ENCODE measurements around the gene ADAMTS17. TPM values are rescaled to one million over a fixed set of nuclear protein-coding genes. Genes with fewer than 3 reads are reported as not detected.
A peak's percentile ranks its signal among the peaks of the same experiment; 100 is the strongest.

ADAMTS17 gene
- total RNA-seq, 2 donors from 2014 or later = 4.0 to 6.8 TPM

DNA sequence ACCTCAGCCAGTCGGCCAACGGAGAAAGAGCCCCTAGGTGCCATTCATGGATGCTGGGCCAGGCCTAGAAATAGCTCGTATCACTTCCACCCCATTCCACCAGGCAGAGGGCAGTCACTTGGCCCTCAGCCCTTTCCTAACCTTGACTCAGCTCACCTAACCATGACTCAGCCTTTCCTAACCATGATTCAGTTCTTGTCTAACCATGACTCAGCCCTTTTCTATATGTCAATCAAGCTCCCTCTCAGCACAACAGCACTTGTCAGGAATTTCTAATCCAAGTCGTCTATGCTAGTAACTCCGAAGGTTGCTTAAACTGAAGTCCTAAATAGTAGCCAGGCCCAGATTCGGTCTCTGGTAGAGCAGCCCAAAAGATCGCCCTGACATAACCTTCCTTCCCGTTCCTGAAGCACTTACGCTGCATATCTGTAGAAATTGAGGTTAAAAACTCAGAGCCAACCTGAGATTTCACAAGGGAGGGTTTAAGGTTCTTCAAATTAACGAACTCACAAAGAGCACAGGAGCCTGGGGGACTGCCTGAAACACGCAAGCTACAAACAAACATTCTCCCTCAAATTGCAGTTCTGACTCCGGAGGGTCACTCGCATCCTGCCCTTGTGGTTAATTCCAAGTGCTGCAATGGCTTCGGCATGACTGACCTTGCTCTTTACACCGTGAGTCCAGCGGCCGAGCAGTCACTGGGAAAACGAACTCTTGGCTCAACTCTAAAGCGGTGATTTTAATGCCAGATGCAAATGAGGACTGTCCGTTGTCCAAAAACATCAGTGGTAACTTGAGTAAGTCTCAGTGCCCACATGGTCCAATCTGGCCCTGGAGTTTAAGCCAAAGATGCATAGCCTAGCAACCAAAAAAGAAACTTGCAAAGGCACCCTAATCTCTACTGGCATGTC, 99.9 kb downstream of the ADAMTS17 start:
- DNase-seq (ENCODE audit: low spot score) = no peak
- intact Hi-C loops (cut with DNase I) = no loop called here

DNA sequence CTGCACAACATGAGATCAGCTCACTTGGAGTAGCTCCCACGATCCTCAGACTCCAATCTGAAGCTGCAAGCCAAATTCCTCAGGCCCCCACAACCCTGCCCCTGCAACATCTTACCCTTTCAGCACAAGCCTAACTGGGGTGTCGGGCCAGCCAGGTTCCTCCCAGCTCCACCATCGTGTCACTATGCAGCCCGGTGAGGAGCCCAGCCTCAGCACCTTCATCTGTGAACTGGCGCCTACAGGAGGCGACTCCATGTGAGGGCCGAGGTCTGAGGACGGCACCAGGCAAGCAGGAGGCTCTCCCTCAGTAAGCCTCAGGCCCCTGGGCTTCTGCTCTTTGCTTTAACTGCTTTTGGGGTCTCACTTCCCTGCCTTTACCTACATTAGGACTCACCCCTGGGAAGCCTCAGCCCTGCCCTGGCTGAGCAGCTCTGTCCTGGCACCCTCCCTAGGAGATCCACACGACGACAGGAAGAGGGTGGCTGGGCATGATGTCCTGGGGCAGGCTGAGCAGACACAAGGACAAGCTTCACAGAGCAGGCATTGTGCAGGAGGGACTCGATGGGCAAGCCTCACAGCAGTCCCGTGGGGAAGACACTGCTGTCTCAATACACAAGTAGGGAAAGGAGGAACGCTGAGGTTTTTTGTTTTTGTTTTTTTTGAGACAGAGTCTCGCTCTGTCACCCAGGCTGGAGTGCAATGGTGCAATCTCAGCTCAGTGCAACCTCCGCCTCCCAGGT, 104.6 kb downstream of the ADAMTS17 start:
- DNase-seq (ENCODE audit: low spot score) = no peak
- intact Hi-C loops (cut with DNase I) = no loop called here

DNA sequence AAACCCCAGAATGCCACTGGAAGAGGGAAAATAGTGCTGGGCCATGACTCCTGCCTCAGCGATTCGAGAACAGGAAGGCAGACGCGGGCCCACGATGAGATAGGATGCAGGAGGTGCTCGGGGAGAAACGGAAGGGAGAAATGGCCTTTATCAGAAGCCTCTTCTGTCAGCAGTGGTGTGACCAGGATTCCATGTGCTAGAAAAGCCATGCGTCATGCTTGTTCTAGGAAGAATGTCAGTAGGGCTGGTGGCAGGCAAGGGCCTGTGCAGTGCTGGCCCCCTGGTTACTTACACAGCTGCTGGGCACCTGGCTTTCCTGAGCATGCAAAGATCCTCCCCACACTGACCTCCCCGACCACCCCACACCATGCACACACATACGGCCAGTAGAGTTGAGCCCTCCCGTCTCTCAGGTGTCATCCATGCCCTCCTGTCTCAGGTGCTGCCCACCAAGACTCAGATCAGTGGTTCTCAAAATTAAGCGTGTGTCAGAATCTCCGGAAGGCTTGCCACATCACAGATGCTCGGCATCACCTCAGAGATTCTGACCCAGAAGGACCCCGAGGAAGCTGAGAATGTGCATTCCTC, 106.7 kb downstream of the ADAMTS17 start:
- no peak for DNase-seq (ENCODE audit: low spot score)
- intact Hi-C loops (cut with DNase I) = no loop called here

DNA sequence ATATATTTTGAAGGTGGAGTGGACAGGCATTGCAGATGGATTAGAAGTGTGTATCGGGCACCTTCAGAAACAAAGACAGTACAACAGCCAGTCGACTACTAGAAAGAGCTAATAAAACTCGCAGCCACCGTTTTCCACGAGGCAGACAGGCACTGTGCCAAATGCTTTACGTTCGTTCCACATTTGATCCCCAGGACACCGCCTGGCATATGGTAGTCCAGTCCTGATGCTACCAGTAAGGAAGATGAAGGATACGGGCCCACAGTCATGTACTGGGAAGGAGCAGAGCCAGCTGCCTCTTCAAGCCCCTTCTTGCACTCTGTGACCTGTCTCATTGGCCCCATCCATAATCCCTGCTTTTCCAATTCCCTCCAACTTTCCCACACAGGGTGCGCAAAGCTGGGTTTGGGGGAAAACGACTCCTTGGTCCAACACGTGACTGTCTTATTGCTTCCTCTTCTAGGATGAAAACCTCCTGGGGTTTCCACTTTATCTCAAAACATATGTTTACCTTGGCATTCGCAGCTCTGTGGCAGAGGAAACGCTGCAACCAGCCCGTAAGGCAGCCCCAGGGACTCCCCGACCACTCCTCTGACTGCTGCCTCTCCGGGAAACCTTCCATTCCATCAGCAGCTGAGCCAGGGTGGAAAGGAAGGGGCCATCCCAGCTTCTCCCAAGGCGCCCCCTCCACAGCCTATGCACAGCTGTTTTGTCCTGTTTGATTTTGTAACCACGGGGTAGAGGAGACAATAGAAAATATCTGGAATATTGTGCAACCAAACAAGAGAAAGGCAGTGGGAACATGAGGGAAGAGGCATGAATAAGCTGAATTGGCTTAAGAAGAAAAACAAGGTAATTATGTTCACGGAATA, 107.4 kb downstream of the ADAMTS17 start:
- no peak for DNase-seq (ENCODE audit: low spot score)
- intact Hi-C loops (cut with DNase I) = no loop called here

DNA sequence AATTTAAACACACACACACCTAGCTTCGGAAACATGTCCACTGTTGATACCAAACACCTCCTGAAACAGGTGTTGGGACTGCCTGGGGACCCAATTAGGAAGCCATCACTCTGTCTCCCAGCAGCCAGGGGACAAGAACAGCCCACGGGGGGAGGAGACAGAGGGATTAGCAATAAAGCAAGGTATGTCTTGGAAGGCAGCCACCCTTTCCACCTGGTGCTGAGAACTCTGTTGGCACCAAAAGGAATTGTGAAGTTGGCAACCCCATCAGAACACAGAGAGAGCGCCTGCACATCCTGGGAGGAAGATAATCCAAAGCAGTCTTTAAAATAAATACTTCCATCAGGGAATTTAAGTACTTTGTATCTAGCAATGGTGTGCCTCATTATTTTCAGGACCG, 111.0 kb downstream of the ADAMTS17 start:
- peak; percentile 5 for DNase-seq (ENCODE audit: low spot score)

DNA sequence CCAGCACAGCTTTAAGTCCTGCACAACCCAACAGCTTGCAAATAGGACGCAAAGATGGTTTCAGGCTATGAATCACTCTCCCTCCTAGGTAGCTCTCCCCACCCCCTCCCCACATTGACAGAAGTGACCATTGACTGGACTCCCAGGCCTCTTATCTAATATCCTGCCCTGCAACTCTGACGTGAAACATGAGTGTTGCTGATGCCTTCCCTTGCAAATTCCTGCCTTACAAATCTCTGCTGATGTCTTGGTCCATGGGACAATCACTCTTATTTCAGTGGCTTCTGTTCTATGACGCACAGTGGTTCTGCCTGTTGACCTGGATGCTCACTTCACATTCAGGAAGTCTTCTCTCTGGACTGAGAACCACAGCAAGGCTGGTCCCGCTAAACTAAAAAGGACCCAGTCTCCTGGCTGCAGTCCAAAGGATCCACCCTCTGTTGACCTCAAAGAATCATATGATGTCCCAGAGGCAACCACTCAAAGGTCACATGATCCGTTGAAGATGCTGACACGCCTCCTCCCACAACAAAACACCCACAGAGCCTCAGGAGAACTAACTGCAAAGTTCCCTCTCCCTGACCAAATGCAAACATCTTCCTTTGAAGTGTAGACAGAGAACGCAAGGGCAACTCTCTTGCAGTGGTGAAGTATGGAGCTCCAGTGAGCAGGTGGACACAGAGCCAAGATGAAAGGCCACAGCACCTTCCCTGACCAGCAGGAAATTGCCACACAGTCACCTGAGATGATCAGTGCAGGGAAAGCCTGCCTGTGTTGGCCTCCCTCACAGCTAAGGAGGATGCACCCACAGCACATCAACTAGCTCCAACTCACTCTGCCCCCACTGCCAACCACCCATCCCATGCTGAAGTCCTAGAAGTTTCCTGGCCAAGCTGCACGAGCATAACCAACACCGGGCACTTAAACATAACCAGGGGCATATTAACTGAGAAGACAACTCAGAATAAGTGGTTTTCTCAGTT, 112.3 kb downstream of the ADAMTS17 start:
- intact Hi-C loops (cut with DNase I) = loop anchor here in 1 of 2 donors (10.0 kb wide), 1 partner anchor 65 kb away; no protein-coding TSS in a partner anchor
- peak; percentile 58 for DNase-seq (ENCODE audit: low spot score)

More for the DNA sequence above, 111.0 kb downstream of the ADAMTS17 start:
- intact Hi-C loops (cut with DNase I) = no loop called here

DNA sequence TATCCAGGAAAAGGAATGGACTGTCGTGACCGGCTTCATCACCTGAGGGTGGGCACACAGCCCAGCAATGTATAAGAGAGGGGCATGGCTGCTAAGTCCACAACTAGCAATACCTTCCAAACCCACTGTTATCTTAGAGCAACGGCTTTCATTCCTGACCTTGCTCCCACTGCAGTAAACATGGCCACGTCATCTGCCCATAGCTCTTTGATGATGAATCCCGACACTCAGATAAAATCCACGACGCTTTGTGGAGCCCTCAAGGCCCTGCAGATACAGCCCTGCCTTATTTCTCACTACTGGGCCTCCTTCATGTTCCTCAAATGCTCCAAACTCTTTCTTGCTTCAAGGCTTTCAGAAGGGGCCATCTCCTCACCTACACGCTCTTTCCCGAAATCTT, 114.0 kb downstream of the ADAMTS17 start:
- intact Hi-C loops (cut with DNase I) = loop anchor here in 1 of 2 donors (10.0 kb wide), 1 partner anchor 63 kb away; no protein-coding TSS in a partner anchor
- peak; percentile 13 for DNase-seq (ENCODE audit: low spot score)

DNA sequence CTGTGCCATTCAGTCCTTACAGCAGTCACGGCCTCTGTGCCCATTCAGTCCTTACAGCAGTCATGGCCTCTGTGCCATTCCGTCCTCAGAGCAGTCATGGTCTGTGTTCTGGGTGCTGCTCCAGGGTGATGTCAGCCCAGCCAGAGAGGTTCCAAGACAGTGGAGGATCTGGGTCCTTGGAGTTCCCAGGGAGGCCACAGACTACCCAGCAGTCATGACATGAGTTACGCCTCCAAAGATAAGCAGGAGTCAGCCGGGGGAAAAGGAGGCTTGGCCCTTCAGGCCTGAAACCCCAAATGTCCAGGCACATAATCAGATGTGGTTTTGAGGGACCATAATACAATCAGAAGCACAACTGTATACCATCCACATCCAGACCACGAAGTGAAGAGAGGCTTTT, 115.7 kb downstream of the ADAMTS17 start:
- intact Hi-C loops (cut with DNase I) = loop anchor here in 1 of 2 donors (10.0 kb wide), 1 partner anchor 61 kb away; no protein-coding TSS in a partner anchor
- DNase-seq (ENCODE audit: low spot score) = no peak

DNA sequence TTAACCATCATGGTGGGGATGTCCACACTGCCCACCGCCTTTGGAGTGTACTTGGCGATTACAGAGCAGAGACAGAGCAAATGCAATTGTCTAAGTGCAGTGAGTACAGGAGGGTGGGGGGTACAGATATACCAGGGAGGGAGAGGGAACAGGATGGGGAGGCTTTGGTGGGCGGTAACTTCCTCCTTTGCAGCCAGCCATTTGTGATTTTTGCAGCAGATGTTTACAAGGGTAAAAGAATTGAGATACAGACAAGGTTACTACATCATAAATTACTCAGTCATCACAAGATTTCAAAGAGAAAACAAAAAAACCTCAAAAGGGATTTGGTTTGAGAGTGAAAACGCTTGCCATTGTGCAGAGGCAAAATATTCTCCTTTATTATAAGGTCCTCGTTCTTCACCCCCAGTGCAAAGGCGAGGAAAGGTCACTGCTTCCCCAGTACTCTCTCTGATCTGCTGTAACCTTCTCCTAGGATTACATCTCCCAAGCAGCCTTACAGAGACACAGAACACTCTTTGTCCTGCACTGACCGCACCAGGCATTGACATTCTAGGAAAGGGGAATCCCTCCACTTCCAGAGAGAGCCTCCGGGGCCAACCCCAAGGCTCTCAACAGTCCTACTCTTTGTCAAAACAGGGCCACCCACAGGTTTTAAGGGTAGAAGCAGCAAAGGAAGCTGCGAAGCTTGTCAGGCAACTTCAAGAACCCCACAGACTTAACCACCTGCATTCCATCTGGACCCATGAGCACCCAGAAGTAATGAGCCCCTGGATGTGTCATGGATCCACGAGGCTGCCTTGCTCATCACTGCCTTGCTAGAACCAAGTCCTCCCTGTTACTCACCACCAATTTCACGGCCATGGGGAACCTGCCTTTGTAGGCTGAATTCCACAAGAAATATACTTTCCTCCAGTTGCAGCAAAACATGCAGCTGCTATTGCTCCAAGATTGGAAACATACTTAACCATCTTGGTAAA, 117.3 kb downstream of the ADAMTS17 start:
- intact Hi-C loops (cut with DNase I) = loop anchor here in 1 of 2 donors (10.0 kb wide), 1 partner anchor 60 kb away; no protein-coding TSS in a partner anchor
- DNase-seq (ENCODE audit: low spot score) = peak; percentile 28

DNA sequence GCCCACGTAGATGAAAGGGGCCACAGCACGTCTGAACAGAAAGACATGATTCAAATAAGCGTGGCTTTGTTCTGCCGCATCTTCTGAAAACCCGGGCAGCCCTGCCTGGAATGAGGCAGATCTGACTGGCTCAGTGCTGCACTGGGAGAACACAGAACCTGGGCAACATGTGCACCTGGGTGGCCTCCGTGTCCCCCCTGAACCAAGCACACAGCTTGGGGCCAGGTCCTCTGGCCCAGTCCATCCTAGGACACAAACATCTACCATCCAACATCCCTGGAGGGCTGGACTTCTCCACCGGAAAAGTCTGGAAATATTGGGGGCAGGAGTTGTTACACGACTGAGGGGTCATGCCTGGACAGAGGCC, 119.4 kb downstream of the ADAMTS17 start:
- intact Hi-C loops (cut with DNase I) = loop anchor here in 1 of 2 donors (10.0 kb wide), 1 partner anchor 58 kb away; no protein-coding TSS in a partner anchor
- DNase-seq (ENCODE audit: low spot score) = peak; percentile 63

DNA sequence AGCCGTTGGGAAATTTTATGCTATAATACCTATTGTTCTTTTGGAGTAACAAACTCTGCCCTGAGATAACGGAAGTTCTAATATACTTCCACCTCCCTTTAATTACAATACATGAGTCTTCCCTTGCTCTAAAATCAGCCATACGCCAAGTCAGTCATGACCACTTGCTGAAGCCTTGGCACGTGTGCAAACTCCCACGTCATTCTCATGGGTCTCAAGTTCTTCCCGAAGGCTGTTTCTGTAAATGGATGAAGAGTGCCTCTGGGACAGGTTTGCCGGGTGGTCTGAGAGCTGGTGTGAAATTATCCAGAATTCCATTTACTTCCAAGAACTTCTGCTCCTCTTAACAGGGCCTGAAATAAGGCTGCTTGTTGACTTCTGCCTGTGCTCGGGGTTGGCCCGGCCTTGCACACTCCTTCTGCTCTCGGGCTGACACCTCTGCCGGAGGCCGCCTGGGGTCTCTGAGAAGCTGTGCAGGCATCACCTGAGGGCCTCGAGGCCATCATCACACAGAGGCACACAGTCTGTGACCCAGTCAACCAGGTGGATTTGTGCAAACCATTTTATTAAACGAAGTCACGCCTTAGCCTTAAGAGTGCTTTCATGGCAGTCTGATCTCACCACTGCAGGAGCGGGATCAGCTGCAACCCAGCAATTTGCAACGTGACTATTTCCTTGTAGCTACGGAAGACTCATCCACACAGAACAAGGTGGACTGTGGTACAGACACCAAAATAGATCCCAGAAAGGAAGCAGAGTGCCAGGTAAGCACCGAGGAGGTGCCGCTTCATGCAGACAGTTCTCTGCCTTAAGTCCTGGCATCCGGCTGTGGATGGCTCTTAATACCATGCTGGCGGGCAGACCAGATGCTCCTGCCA, 120.1 kb downstream of the ADAMTS17 start:
- DNase-seq (ENCODE audit: low spot score) = peak; percentile 30
- intact Hi-C loops (cut with DNase I) = loop anchor here in 1 of 2 donors (10.0 kb wide), 1 partner anchor 57 kb away; no protein-coding TSS in a partner anchor

DNA sequence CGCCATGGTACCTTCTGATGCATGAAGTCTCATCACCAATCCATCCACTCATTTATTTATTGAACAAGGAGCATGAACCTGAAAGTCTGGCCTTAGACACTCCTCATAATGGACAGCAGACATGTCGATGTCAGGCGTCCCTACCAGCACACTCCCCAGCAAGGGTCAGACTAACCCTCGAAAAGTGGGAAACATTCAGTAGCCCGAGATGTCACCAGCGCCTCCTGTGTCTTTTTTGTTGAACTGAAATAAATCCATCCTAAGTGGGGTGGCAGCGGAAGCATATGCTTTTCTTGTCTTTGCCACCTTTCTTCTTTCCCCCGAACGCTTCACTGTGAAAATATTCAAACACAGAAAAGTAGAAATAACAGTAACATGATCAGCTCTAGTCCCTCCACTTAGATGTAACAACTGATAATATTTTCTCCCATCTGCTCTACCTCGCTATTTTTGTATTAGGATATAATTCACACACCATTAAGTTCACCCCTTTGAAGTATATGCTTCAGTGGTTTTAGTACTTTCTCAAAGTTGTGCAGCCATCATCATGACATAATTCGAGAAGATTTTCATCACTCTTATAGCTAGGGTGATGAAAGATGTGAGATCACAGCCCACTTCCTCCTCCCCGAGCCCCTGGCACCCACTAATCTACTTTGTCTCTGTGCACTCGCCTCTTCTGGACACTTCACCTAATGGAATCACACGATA, 121.6 kb downstream of the ADAMTS17 start:
- DNase-seq (ENCODE audit: low spot score) = peak; percentile 35
- intact Hi-C loops (cut with DNase I) = loop anchor here in 1 of 2 donors (10.0 kb wide), 1 partner anchor 55 kb away; no protein-coding TSS in a partner anchor

DNA sequence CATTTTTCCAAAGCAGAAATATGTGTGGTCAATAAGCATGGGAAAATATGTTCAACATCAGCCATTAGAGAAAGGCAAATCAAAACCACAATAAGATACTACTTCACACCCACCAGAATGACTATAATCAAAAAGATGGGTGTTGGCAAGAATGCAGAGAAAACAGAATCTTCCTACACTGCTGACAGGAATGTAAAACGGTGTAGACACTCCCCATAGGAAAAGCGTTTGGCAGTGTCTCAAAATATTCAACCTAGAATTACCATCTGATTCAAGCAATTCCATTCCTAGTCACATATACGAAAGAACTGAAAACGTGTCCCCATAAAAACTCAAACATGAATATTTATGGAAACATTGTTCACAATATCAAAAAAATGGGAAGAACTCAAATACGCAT, 123.3 kb downstream of the ADAMTS17 start:
- DNase-seq (ENCODE audit: low spot score) = no peak
- intact Hi-C loops (cut with DNase I) = no loop called here

DNA sequence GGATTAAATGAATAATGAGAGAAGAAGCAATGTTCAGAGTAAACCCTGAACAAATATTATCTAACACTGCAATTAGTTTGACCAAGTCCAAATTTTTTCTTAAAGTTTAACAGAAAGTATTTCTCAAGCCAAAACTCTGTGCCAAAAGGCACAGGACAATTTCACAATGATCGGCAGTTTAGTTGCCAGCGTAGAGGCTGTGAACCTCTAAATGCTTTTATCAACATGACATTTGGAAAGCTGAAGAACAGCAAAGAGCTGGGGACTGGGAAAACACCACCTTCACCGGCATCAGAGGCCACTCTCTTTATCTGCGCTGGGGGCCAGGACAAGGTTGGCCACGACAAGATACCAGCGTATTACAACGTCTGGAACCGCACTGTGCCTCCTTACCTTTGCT, 125.6 kb downstream of the ADAMTS17 start:
- intact Hi-C loops (cut with DNase I) = no loop called here
- DNase-seq (ENCODE audit: low spot score) = peak; percentile 62

DNA sequence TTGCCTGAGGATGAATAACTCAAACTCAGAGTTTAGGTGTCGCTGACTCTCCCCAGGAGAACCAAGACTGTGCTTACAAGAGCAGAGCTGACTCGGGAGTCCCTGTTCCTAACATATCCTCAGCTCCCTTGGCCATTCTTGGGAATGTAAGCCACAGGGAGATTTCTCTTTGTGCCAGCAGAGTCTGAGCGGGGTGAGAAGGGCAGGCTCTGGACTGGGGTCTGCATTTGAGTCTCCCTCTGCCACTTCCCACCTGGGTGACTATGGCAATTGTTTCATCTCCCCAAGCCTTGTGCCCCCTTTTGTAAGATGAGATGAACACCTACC, 126.0 kb downstream of the ADAMTS17 start:
- intact Hi-C loops (cut with DNase I) = no loop called here
- no peak for DNase-seq (ENCODE audit: low spot score)
